Activated naive CD8-positive, alpha-beta T cell treated with anti-CD3 and anti-CD28 coated beads, Interleukin-2, amount 10 ng/mL, durations not matched to agents 7 days and 5 days (primary cell): ENCODE data around the gene TAGLN2. TPM values are rescaled to one million over a fixed set of nuclear protein-coding genes. Genes with fewer than 3 reads are reported as not detected.
A peak's percentile ranks its signal among the peaks of the same experiment; 100 is the strongest.

Experiments used
- ATAC-seq: fragments of 150-1000 bp; cut with Tn5 transposase; one replicate; pipeline ENCODE4 v1.10.0; 2021; ENCODE audit warnings: low read depth, moderate library complexity
- POLR2A ChIA-PET: fragments of 350-600 bp; sonication (Branson Sonifier 250); formaldehyde crosslinking; loops from one replicate; lab custom pipeline; 2021; ENCODE audit warnings: antibody characterized with exemption; lab: Charles Lee
- DNase-seq: peaks from one replicate; pipeline ENCODE4 v3.0.0; 2021
- H3K27ac Mint-ChIP-seq: one replicate; pipeline ENCODE4 v1.8.0; 2022; ENCODE audit warnings: mild to moderate bottlenecking, mixed read lengths
- H3K27me3 Mint-ChIP-seq: one replicate; pipeline ENCODE4 v1.8.0; 2022; ENCODE audit warnings: mild to moderate bottlenecking, moderate library complexity, mixed read lengths
- H3K36me3 Mint-ChIP-seq: one replicate; pipeline ENCODE4 v1.8.0; 2021; ENCODE audit warnings: mild to moderate bottlenecking, mixed read lengths
- H3K4me1 Mint-ChIP-seq: one replicate; pipeline ENCODE4 v1.8.0; 2021; ENCODE audit warnings: mixed read lengths
- H3K4me3 Mint-ChIP-seq: one replicate; pipeline ENCODE4 v1.8.0; 2022; ENCODE audit warnings: mild to moderate bottlenecking, moderate library complexity, mixed read lengths
- H3K9me3 Mint-ChIP-seq: one replicate; pipeline ENCODE4 v1.8.0; 2021; ENCODE audit warnings: mixed read lengths
- total RNA-seq, 2 experiments: library from RNA; stranded (reverse); gene quantifications; one replicate each; pipeline ENCODE4 v1.2.3, GENCODE V29; 2021

TAGLN2 gene
- total RNA-seq, 2 experiments from 2014 or later = 384 to 388 TPM

DNA sequence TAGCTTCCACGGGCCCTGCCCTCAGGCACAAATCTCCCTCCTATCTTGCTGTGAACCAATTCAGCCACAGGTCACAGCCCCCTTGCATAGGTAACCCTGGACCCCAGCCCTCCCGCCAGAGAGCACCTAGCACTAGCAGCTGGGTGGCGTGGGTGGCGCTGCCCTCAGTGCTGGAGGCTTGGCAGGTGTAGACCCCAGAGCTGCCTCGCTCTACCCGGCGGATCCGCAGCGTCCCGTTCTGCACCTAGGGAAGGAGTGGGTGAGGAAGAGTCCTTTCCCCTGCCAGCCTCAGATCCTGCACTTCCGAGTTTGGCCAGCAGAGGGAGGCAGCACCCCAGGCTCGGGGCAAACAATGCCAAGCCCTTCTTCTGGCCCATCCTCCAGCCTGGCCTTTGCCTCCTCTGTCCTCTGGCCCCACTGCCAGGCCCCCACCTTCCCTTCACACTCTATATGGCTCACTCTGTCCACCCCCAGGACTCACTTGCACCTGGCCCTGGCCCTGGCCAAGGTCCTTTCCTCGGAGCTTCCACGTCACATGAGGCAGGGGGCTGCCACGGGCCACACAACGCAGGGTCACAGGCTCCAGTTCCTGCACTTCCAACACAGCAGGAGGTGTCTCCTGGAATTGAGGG lies 11.1 kb upstream of the TAGLN2 start:
- H3K9me3 Mint-ChIP-seq = no peaks in the 10 kb centered on the region
- H3K27ac Mint-ChIP-seq = no peak overlapping the region
- no peak overlapping the region for H3K4me3 Mint-ChIP-seq
- H3K4me1 Mint-ChIP-seq = peaks cover 4% of the 10 kb centered on the region
- peaks cover 25% of the 10 kb centered on the region for H3K27me3 Mint-ChIP-seq
- DNase-seq (peak; percentile 90), ATAC-seq (peak; percentile 63)
- H3K36me3 Mint-ChIP-seq = no peaks in the 10 kb centered on the region
- POLR2A ChIA-PET = no interaction called here

DNA sequence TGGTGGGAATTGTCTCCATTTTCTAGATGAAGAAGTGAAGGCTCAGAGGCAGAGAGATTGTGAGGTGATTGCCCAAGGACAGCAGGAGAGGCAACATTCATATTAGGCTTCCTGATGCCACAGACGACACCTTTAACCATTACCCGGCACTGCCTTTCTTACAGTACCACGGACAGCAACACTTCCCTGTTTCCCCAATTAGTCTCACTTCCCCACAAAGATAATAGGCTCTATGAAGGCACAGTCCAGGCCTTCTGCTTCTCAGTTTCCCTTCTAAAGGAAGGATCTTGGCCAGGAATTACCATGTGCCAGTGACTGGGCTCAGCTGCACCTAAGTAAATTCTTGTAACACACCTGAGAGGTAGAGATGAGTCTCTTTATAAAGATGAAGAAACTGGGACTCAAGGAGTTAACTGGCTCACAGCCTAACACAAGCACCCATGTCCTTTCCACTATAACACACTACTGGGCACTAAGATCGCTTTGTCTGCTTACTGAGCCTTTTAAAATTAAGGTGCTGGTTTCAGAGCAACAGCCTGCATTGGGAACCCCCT lies 10.5 kb upstream of the TAGLN2 start:
- Mint-ChIP-seq H3K27ac (no peak overlapping the region), H3K36me3 (no peaks in the 10 kb centered on the region), H3K9me3 (no peaks in the 10 kb centered on the region), H3K27me3 (peaks cover 26% of the 10 kb centered on the region), H3K4me3 (no peak overlapping the region), H3K4me1 (peaks cover 4% of the 10 kb centered on the region)
- ATAC-seq (no peak), DNase-seq (no peak)
- POLR2A ChIA-PET = interaction anchor here (2.6 kb wide), 1 partner anchor 12 kb away, joined by 15 read pairs; the partner anchor contains the start of gene TAGLN2

DNA sequence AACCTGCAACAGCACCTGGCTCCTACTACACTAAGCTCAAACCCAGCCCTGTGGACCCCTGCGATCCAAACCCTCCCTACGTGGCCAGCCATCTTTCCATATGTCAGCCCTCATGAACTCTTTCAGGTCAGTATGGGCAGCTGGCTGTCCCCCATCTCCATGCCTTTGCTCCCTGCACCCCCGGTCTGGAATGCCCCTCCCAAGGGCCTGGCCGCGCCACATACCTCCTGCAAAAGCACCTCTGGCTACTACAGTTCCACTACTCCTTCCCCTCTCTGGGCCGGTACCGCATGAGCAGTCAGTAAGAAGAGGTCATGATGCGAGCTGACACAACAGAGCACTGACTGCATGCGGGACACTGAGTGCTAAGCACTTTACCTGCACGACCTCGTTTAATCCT lies 10.0 kb upstream of the TAGLN2 start:
- Mint-ChIP-seq H3K4me1 (peaks cover 4% of the 10 kb centered on the region), H3K4me3 (no peak overlapping the region), H3K27me3 (peaks cover 30% of the 10 kb centered on the region), H3K36me3 (no peaks in the 10 kb centered on the region), H3K9me3 (no peaks in the 10 kb centered on the region), H3K27ac (peak overlapping the region; percentile 17)
- POLR2A ChIA-PET = interaction anchor here (2.6 kb wide), 1 partner anchor 11 kb away, joined by 15 read pairs; the partner anchor contains the start of gene TAGLN2
- ATAC-seq (no peak), DNase-seq (no peak)

- H3K36me3 Mint-ChIP-seq = no peaks in the 10 kb centered on the region
- ATAC-seq (no peak), DNase-seq (no peak)
- peaks cover 4% of the 10 kb centered on the region for H3K4me1 Mint-ChIP-seq
- H3K27ac Mint-ChIP-seq = no peak overlapping the region
- H3K9me3 Mint-ChIP-seq = no peaks in the 10 kb centered on the region
- H3K4me3 Mint-ChIP-seq = no peak overlapping the region
- POLR2A ChIA-PET = interaction anchor here (2.6 kb wide), 1 partner anchor 10 kb away, joined by 15 read pairs; the partner anchor contains the start of gene TAGLN2
- peaks cover 25% of the 10 kb centered on the region for H3K27me3 Mint-ChIP-seq
These were observed 9.1 kb upstream of the TAGLN2 start for GRCh38 chr1:159934136-159935039.

DNA sequence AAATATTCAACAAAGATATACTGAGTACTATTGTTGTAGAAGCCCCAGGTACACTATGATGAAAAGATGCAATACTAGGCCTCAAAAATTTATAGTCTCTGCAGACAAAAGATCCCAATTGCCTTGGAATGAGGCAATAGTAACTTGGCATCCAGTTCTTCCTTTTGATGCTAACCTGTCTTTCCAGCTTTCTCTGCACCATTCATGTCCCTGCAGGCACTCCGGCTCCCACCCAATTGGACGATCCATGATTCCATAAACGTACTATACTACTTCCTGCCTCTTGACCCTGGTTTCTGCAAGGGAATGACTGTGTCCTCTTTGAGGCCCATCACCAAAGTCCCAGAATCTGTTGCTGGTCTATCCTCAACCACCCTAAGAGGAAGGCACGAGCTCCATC lies 8.0 kb upstream of the TAGLN2 start:
- H3K27me3 Mint-ChIP-seq = peaks cover 19% of the 10 kb centered on the region
- no peaks in the 10 kb centered on the region for H3K36me3 Mint-ChIP-seq
- no peak overlapping the region for H3K27ac Mint-ChIP-seq
- H3K4me3 Mint-ChIP-seq = no peak overlapping the region
- ATAC-seq (no peak), DNase-seq (no peak)
- POLR2A ChIA-PET = interaction anchor here (1.3 to 2.6 kb wide), 3 partner anchors 9 to 11 kb away, joined by 3 to 15 read pairs (median 4); partner anchors contain the start of gene TAGLN2
- H3K9me3 Mint-ChIP-seq = no peaks in the 10 kb centered on the region
- peaks cover 1% of the 10 kb centered on the region for H3K4me1 Mint-ChIP-seq

GRCh38 chr1:159932296-159933285 lies 7.3 kb upstream of the TAGLN2 start:
- Mint-ChIP-seq H3K36me3 (no peaks in the 10 kb centered on the region), H3K4me1 (no peaks in the 10 kb centered on the region), H3K27me3 (peaks cover 18% of the 10 kb centered on the region), H3K4me3 (no peak overlapping the region), H3K9me3 (no peaks in the 10 kb centered on the region), H3K27ac (no peak overlapping the region)
- POLR2A ChIA-PET = interaction anchor here (1.3 to 1.5 kb wide), 2 partner anchors 9 to 11 kb away, joined by 3 to 4 read pairs; no protein-coding TSS in a partner anchor
- DNase-seq (no peak), ATAC-seq (no peak)

GRCh38 chr1:159931795-159932173 lies 6.5 kb upstream of the TAGLN2 start:
- POLR2A ChIA-PET = no interaction called here
- Mint-ChIP-seq H3K36me3 (no peaks in the 10 kb centered on the region), H3K4me3 (no peak overlapping the region), H3K27ac (no peak overlapping the region), H3K27me3 (peaks cover 18% of the 10 kb centered on the region), H3K9me3 (no peaks in the 10 kb centered on the region), H3K4me1 (no peaks in the 10 kb centered on the region)
- ATAC-seq (no peak), DNase-seq (no peak)

- peaks cover 3% of the 10 kb centered on the region for H3K4me1 Mint-ChIP-seq
- POLR2A ChIA-PET = no interaction called here
- peaks cover 18% of the 10 kb centered on the region for H3K27me3 Mint-ChIP-seq
- H3K9me3 Mint-ChIP-seq = no peaks in the 10 kb centered on the region
- H3K4me3 Mint-ChIP-seq = no peak overlapping the region
- H3K36me3 Mint-ChIP-seq = no peaks in the 10 kb centered on the region
- DNase-seq = no peak
- no peak for ATAC-seq
- H3K27ac Mint-ChIP-seq = no peak overlapping the region
These were observed 5.9 kb upstream of the TAGLN2 start for GRCh38 chr1:159931101-159931794.

DNA sequence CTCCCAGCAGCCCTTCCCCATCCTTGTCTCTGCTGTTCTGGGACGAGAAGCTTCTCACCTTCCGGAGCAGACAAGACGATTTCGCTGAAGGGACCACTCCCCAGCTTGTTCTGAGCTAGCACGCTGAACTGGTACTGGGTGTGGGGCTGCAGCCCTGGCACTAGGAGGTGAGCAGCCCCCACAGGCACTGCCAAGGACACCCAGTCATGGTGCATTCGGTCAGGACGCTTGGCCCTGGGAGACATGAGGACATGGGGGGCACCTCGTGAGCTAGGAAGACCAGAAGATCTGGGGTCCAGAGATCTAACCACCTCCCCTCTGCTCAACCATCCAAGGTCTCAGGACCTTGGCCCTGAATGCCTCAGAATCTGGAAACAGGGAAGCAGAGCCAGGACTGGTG lies 5.3 kb upstream of the TAGLN2 start:
- DNase-seq = no peak
- POLR2A ChIA-PET = no interaction called here
- peaks cover 17% of the 10 kb centered on the region for H3K27me3 Mint-ChIP-seq
- no peaks in the 10 kb centered on the region for H3K36me3 Mint-ChIP-seq
- no peak overlapping the region for H3K27ac Mint-ChIP-seq
- no peak overlapping the region for H3K4me3 Mint-ChIP-seq
- peaks cover 9% of the 10 kb centered on the region for H3K4me1 Mint-ChIP-seq
- no peak for ATAC-seq
- H3K9me3 Mint-ChIP-seq = no peaks in the 10 kb centered on the region

DNA sequence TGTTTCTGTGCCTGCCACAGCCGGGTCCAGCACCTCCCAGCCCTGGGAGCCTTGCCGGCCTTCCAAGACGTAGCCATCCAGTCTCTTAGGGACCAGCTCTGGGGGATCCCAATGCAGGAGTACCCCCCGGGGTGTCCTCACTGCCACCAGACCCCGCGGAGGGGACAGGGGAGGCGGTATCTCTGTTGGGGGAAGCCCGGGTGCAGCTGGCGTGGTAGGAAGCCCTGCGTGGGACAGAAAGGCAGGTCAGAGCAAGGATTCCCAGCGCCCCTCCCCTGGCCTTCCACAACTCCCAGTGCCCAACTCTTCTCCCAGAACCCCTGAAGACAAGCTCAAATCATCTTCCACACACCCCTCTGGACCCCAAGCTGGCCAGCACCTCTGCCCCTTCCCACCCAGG lies 4.9 kb upstream of the TAGLN2 start:
- Mint-ChIP-seq H3K27me3 (peaks cover 12% of the 10 kb centered on the region), H3K4me3 (no peak overlapping the region), H3K36me3 (peaks cover 2% of the 10 kb centered on the region), H3K27ac (no peak overlapping the region), H3K9me3 (no peaks in the 10 kb centered on the region), H3K4me1 (peaks cover 9% of the 10 kb centered on the region)
- DNase-seq (no peak), ATAC-seq (no peak)
- POLR2A ChIA-PET = no interaction called here

GRCh38 chr1:159929155-159930051 lies 4.1 kb upstream of the TAGLN2 start:
- POLR2A ChIA-PET = interaction anchor here (0.9 kb wide), 1 partner anchor 18 kb away, joined by 3 read pairs; no protein-coding TSS in a partner anchor
- H3K36me3 Mint-ChIP-seq = peaks cover 2% of the 10 kb centered on the region
- peaks cover 8% of the 10 kb centered on the region for H3K27me3 Mint-ChIP-seq
- peak overlapping the region; percentile 72 for H3K27ac Mint-ChIP-seq
- peaks cover 9% of the 10 kb centered on the region for H3K4me1 Mint-ChIP-seq
- ATAC-seq (no peak), DNase-seq (no peak)
- no peaks in the 10 kb centered on the region for H3K9me3 Mint-ChIP-seq
- no peak overlapping the region for H3K4me3 Mint-ChIP-seq
